Endothelial cell of umbilical vein (primary cell): Measurements from ENCODE around the gene UBTD2. TPM values are rescaled to one million over a fixed set of nuclear protein-coding genes. Genes with fewer than 3 reads are reported as not detected.

Experiments
- BruUV-seq: library from RNA; stranded (reverse); fragments of 400-500 nt; replicated peaks from 2 replicates; lab custom pipeline; 2021; lab: Mats Ljungman, UMichigan
- CTCF ChIA-PET: fragments of 300-600, 350-600 bp; sonication (Branson Sonifier 250); formaldehyde crosslinking; loops from one replicate; lab custom pipeline; 2021; ENCODE audit warnings: antibody characterized with exemption, inconsistent platforms; lab: Charles Lee
- POLR2A ChIA-PET: fragments of 300-600, 350-600 bp; sonication (Branson Sonifier 250); formaldehyde crosslinking; loops from one replicate; lab custom pipeline; 2021; ENCODE audit warnings: antibody characterized with exemption, inconsistent platforms; lab: Charles Lee
- DNase-seq: peaks from one replicate; pipeline ENCODE4 v3.0.0-alpha.2; 2011; ENCODE audit warnings: low read depth, low spot score
- FAIRE-seq: peaks from 2 replicates; lab custom pipeline; 2011; peaks lifted over from hg19 to GRCh38; lab: Jason Lieb, UNC
- H2AFZ ChIP-seq: 2 replicates; pipeline ENCODE4 v1.6.0; 2012; ENCODE audit warnings: low read depth, low read length, control low read depth, inconsistent platforms
- H3K27ac ChIP-seq: 2 replicates; pipeline ENCODE4 v1.5.1; 2011; ENCODE audit warnings: low read depth, mild to moderate bottlenecking, control low read depth, low read length, moderate library complexity; ENCODE audit not compliant: insufficient read depth
- H3K27me3 ChIP-seq, 2 experiments: 2 replicates each; pipeline versions ENCODE4 v1.6.0 to v1.6.1; 2011; ENCODE audit warnings: low read length in 2 of 2, mixed read lengths in 1 of 2; ENCODE audit not compliant: control insufficient read depth in 2 of 2, insufficient read depth in 2 of 2
- H3K36me3 ChIP-seq, 2 experiments: 2 replicates in 1 of 2; 3 replicates in 1 of 2; pipeline ENCODE4 v1.5.1; 2011; ENCODE audit warnings: low read length in 2 of 2, mild to moderate bottlenecking in 1 of 2, moderate library complexity in 1 of 2; ENCODE audit not compliant: control insufficient read depth in 2 of 2, insufficient read depth in 2 of 2; ENCODE audit errors: extremely low read depth in 1 of 2
- H3K4me1 ChIP-seq: 3 replicates; pipeline ENCODE4 v1.5.1; 2011; ENCODE audit warnings: mild to moderate bottlenecking, low read length; ENCODE audit not compliant: control insufficient read depth, insufficient read depth; ENCODE audit errors: extremely low read depth
- H3K4me2 ChIP-seq: 2 replicates; pipeline ENCODE4 v1.6.1; 2011; ENCODE audit warnings: low read length, control low read depth, mixed read lengths; ENCODE audit not compliant: insufficient read depth
- H3K4me3 ChIP-seq, 3 experiments: fragments of 200-600 bp in 1 of 3; sonication (generic), shearing (Covaris generic) in 1 of 3; replicated peaks in 1 of 3; 2 replicates each; pipeline ENCODE4 v1.5.1; 2011 to 2016; ENCODE audit warnings: control low read depth in 3 of 3, low read length in 3 of 3, mild to moderate bottlenecking in 2 of 3, inconsistent platforms in 1 of 3, low read depth in 1 of 3, moderate library complexity in 1 of 3; ENCODE audit not compliant: insufficient read depth in 1 of 3
- H3K79me2 ChIP-seq: 2 replicates; pipeline ENCODE4 v1.6.0; 2012; ENCODE audit warnings: low read length, inconsistent platforms; ENCODE audit not compliant: control insufficient read depth, insufficient read depth
- H3K9ac ChIP-seq: replicated peaks from 2 replicates; pipeline ENCODE3; 2011; ENCODE audit warnings: low read length, control low read depth; ENCODE audit not compliant: insufficient read depth; ENCODE audit errors: extremely low read depth
- H3K9me1 ChIP-seq: replicated peaks from 3 replicates; pipeline ENCODE4 v1.6.0; 2011; ENCODE audit warnings: mild to moderate bottlenecking, low read length; ENCODE audit not compliant: control insufficient read depth, insufficient read depth; ENCODE audit errors: extremely low read depth
- H3K9me3 ChIP-seq: replicated peaks from 2 replicates; pipeline ENCODE4 v1.5.1; 2012; ENCODE audit warnings: low read length, inconsistent platforms; ENCODE audit not compliant: control insufficient read depth, insufficient read depth
- H4K20me1 ChIP-seq: replicated peaks from 2 replicates; pipeline ENCODE3; 2011; ENCODE audit warnings: mild to moderate bottlenecking, low read length; ENCODE audit not compliant: control insufficient read depth, insufficient read depth; ENCODE audit errors: extremely low read depth
- CTCF ChIP-seq, 2 donors: IDR thresholded peaks; 1 replicate in 1 of 2; 2 replicates in 1 of 2; pipeline ENCODE4 v1.5.1; 2011; ENCODE audit warnings: low read length in 2 of 2, mild to moderate bottlenecking in 2 of 2, moderate library complexity in 2 of 2, control low read depth in 1 of 2, inconsistent platforms in 1 of 2, low read depth in 1 of 2; ENCODE audit not compliant: insufficient read depth in 1 of 2; ENCODE audit errors: extremely low read depth in 1 of 2
- EZH2 ChIP-seq: IDR thresholded peaks from 2 replicates; pipeline ENCODE4 v1.6.1; 2012; ENCODE audit warnings: borderline replicate concordance, low read depth, mild to moderate bottlenecking, moderate library complexity, low read length, inconsistent platforms; ENCODE audit not compliant: severe bottlenecking
- FOS ChIP-seq: IDR thresholded peaks from 2 replicates; pipeline ENCODE4 v1.6.1; 2011; ENCODE audit warnings: mild to moderate bottlenecking, low read length, moderate library complexity, borderline replicate concordance; ENCODE audit not compliant: insufficient read depth
- GATA2 ChIP-seq: IDR thresholded peaks from 2 replicates; pipeline ENCODE4 v1.7.0; 2011; ENCODE audit warnings: low read depth, mild to moderate bottlenecking, moderate library complexity, mixed read lengths, low read length; ENCODE audit not compliant: insufficient read length, insufficient read depth
- JUN ChIP-seq: IDR thresholded peaks from 2 replicates; pipeline ENCODE4 v1.6.1; 2011; ENCODE audit warnings: borderline replicate concordance, low read depth; ENCODE audit not compliant: insufficient read length, insufficient read depth
- MYC ChIP-seq: IDR thresholded peaks from one replicate; pipeline ENCODE4 v1.6.1; 2011; ENCODE audit warnings: mild to moderate bottlenecking, low read depth, low read length
- POLR2A ChIP-seq: IDR thresholded peaks from 2 replicates; pipeline ENCODE4 v1.6.1; 2012; ENCODE audit warnings: low read depth, mild to moderate bottlenecking, control low read depth, low read length
- POLR2AphosphoS5 ChIP-seq: IDR thresholded peaks from 2 replicates; pipeline ENCODE4 v1.6.1; 2012; ENCODE audit warnings: low read depth, mild to moderate bottlenecking, control low read depth, low read length, moderate library complexity; ENCODE audit not compliant: insufficient read depth
- dilution Hi-C: fragments of 300-500 bp; cut with MboI; formaldehyde crosslinking; loops from one replicate; pipeline ENCODE4 v1.15.0; 2019; ENCODE audit warnings: low sequenced_read_pairs; ENCODE audit not compliant: extremely low pct_ligation_motif_present
- intact Hi-C: fragments of 100-400 bp; cut with micrococcal nuclease; formaldehyde crosslinking; loops from one replicate; pipeline ENCODE4 v1.10.0; 2022
- polyA plus RNA-seq, 4 experiments: library from polyadenylated mRNA; depleted of rRNA in 3 of 4; stranded (reverse) in 3 of 4; unstranded in 1 of 4; fragments of >200 nt; gene quantifications; 2 replicates each; pipeline versions ENCODE4 v1.2.1 to v1.2.3, GENCODE V29; 2011 to 2012; ENCODE audit warnings: missing spikeins in 1 of 4
- total RNA-seq: library from RNA; stranded (reverse); gene quantifications from 2 replicates; pipeline ENCODE4 v1.2.3, GENCODE V29; 2021
- TF ChIP-seq, protein P1 (sequence below): IDR thresholded peaks from 2 replicates; pipeline ENCODE4 v1.6.1; 2011; ENCODE audit not compliant: insufficient read depth, insufficient read length

Gene UBTD2
- total and polyA plus RNA-seq, 2 donors (not counting 3 experiments of a cell fraction or from before 2014, with no cell fraction given) = 10.1 to 22.6 TPM

- no peaks in the 10 kb centered on the region for H3K4me1 ChIP-seq
- peaks cover 80% of the 10 kb centered on the region for H3K79me2 ChIP-seq
- no peak overlapping the region for H3K9ac ChIP-seq
- no peak overlapping the region for H3K4me2 ChIP-seq
- H3K9me1 ChIP-seq = no peaks in the 10 kb centered on the region
- intact Hi-C loops = no loop called here
- POLR2A ChIA-PET = no interaction called here
- H3K36me3 ChIP-seq = no peaks in the 10 kb centered on the region
- H3K4me3 ChIP-seq = no peak overlapping the region
- no peaks in the 10 kb centered on the region for H3K27me3 ChIP-seq
- H3K27ac ChIP-seq = no peak overlapping the region
- dilution Hi-C loops = no loop called here
- TF ChIP-seq FOS (no peak), POLR2AphosphoS5 (no peak), MYC (no peak), EZH2 (no peak), GATA2 (no peak), JUN (no peak)
- TF ChIP-seq, protein P1, sequence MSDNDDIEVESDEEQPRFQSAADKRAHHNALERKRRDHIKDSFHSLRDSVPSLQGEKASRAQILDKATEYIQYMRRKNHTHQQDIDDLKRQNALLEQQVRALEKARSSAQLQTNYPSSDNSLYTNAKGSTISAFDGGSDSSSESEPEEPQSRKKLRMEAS = no peak
- DNase-seq (no peak), FAIRE-seq (no peak)
- H2AFZ ChIP-seq = no peak overlapping the region
- no peaks in the 10 kb centered on the region for H3K9me3 ChIP-seq
- CTCF ChIA-PET = no interaction called here
- BruUV-seq = no TSS peak
- no peaks in the 10 kb centered on the region for H4K20me1 ChIP-seq
Observed at GRCh38 chr5:172264815-172265395, 18.7 kb downstream of the UBTD2 start.

DNA sequence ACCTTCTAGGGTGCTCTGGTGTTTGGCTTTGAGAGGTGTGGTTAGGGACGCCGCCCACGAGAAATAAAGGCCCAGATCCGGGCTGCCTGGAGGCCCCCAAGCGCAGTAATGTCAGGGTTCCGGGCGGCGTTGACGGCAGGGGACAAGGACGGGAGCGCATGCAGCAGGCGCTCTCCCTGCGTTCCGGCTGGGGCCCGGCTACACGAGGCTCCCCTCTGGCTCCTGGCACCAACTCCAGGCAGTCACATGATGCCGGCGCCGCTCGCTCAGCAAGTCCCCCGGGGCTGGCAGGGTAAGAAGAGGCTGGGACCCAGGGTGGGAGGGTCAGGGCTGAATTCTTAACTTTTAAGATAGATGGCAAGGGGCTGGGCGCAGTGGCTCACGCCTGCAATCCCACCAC lies 28.1 kb downstream of the UBTD2 start:
- H3K27ac ChIP-seq = no peak overlapping the region
- H3K4me3 ChIP-seq = no peak overlapping the region
- BruUV-seq = no TSS peak
- no peaks in the 10 kb centered on the region for H3K27me3 ChIP-seq
- no peaks in the 10 kb centered on the region for H3K9me1 ChIP-seq
- dilution Hi-C loops (no loop called here), intact Hi-C loops (no loop called here)
- no peaks in the 10 kb centered on the region for H3K4me1 ChIP-seq
- H3K4me2 ChIP-seq = no peak overlapping the region
- H3K36me3 ChIP-seq = peaks cover 0 to 12% of the 10 kb centered on the region in 2 experiments
- H4K20me1 ChIP-seq = no peaks in the 10 kb centered on the region
- ChIA-PET CTCF (no interaction called here), POLR2A (no interaction called here)
- no peak for TF ChIP-seq CTCF (IDR thresholded peaks at IDR 0.05; ENCODE audit: extremely low read depth in 1 of 2, insufficient read depth in 1 of 2, low read depth in 1 of 2, low read length in 2 of 2)
- no peak for TF ChIP-seq GATA2
- TF ChIP-seq, protein P1 = no peak
- no peak for TF ChIP-seq POLR2A
- TF ChIP-seq FOS = no peak
- TF ChIP-seq MYC = no peak
- TF ChIP-seq JUN = no peak
- TF ChIP-seq EZH2 = no peak
- no peak for TF ChIP-seq POLR2AphosphoS5
- no peak overlapping the region for H2AFZ ChIP-seq
- H3K79me2 ChIP-seq = peaks cover 13% of the 10 kb centered on the region
- H3K9me3 ChIP-seq = no peaks in the 10 kb centered on the region
- DNase-seq (no peak), FAIRE-seq (no peak)
- H3K9ac ChIP-seq = no peak overlapping the region
